IMR-90 (cell line): Measurements from ENCODE around the gene SLX4IP. TPM values are rescaled to one million over a fixed set of nuclear protein-coding genes. Genes with fewer than 3 reads are reported as not detected.

Source experiments
- ATAC-seq: fragments of 200-7000 bp; cut with Tn5 transposase; 2 replicates; pipeline ENCODE4 v1.9.1; 2020; ENCODE audit warnings: low read depth, mild to moderate bottlenecking, moderate library complexity
- BruUV-seq: library from RNA; stranded (reverse); fragments of 400-500 nt; replicated peaks from 2 replicates; lab custom pipeline; 2021; lab: Mats Ljungman, UMichigan
- CTCF ChIA-PET: fragments of 300-600 bp; formaldehyde crosslinking; extraction: SDS; loops from one replicate; lab custom pipeline; 2021; ENCODE audit warnings: antibody characterized with exemption; lab: Yijun Ruan, JAX
- POLR2A ChIA-PET: fragments of 300-600 bp; sonication (Branson Sonifier 250); formaldehyde crosslinking; loops from one replicate; lab custom pipeline; 2022; ENCODE audit warnings: antibody characterized with exemption; ENCODE audit not compliant: unreplicated experiment; lab: Charles Lee
- DNase-seq: peaks from one replicate; pipeline ENCODE4 v3.0.0; 2013
- H2AFZ ChIP-seq: replicated peaks from 2 replicates; pipeline ENCODE3; 2013; ENCODE audit warnings: low read length, mild to moderate bottlenecking; ENCODE audit not compliant: poor library complexity
- H2AK5ac ChIP-seq: 2 replicates; pipeline ENCODE4 v1.6.1; 2013; ENCODE audit warnings: low read depth, low read length, inconsistent platforms
- H2AK9ac ChIP-seq: replicated peaks from 2 replicates; pipeline ENCODE3; 2013; ENCODE audit warnings: mild to moderate bottlenecking, low read depth, low read length, moderate library complexity; ENCODE audit not compliant: poor library complexity
- H2BK120ac ChIP-seq: 2 replicates; pipeline ENCODE4 v1.6.1; 2013; ENCODE audit warnings: low read depth, low read length, inconsistent platforms
- H2BK15ac ChIP-seq: 3 replicates; pipeline ENCODE4 v1.6.1; 2013; ENCODE audit warnings: low read depth, low read length, inconsistent platforms
- H2BK20ac ChIP-seq: 2 replicates; pipeline ENCODE4 v1.6.1; 2013; ENCODE audit warnings: low read depth, mild to moderate bottlenecking, inconsistent platforms, low read length, moderate library complexity
- H2BK5ac ChIP-seq: 2 replicates; pipeline ENCODE4 v1.6.1; 2013; ENCODE audit warnings: mild to moderate bottlenecking, low read depth, low read length, inconsistent platforms; ENCODE audit not compliant: poor library complexity, severe bottlenecking
- H3K14ac ChIP-seq: replicated peaks from 2 replicates; pipeline ENCODE4 v1.6.1; 2013; ENCODE audit warnings: low read depth, low read length, inconsistent platforms
- H3K18ac ChIP-seq: 2 replicates; pipeline ENCODE4 v1.6.1; 2013; ENCODE audit warnings: low read depth, low read length, control low read depth
- H3K23ac ChIP-seq: 2 replicates; pipeline ENCODE4 v1.6.1; 2013; ENCODE audit warnings: low read depth, low read length, inconsistent platforms
- H3K27ac ChIP-seq: 2 replicates; pipeline ENCODE4 v1.5.1; 2013; ENCODE audit warnings: mild to moderate bottlenecking, control low read depth, low read length; ENCODE audit not compliant: insufficient read depth
- H3K27me3 ChIP-seq: 2 replicates; pipeline ENCODE4 v1.6.1; 2013; ENCODE audit warnings: low read length; ENCODE audit not compliant: control insufficient read depth, insufficient read depth
- H3K36me3 ChIP-seq: 2 replicates; pipeline ENCODE4 v1.6.1; 2013; ENCODE audit warnings: low read length, mixed read lengths; ENCODE audit not compliant: control insufficient read depth, insufficient read depth
- H3K4ac ChIP-seq: 2 replicates; pipeline ENCODE4 v1.6.1; 2013; ENCODE audit warnings: low read depth, low read length, inconsistent platforms
- H3K4me1 ChIP-seq: 2 replicates; pipeline ENCODE4 v1.6.1; 2013; ENCODE audit warnings: low read length, mixed read lengths; ENCODE audit not compliant: control insufficient read depth, insufficient read depth
- H3K4me2 ChIP-seq: 2 replicates; pipeline ENCODE4 v1.6.1; 2013; ENCODE audit warnings: low read depth, mild to moderate bottlenecking, control low read depth, low read length, moderate library complexity
- H3K4me3 ChIP-seq: 2 replicates; pipeline ENCODE4 v1.5.1; 2013; ENCODE audit warnings: low read depth, mild to moderate bottlenecking, control low read depth, low read length, moderate library complexity; ENCODE audit not compliant: insufficient read depth
- H3K56ac ChIP-seq: 2 replicates; pipeline ENCODE4 v1.6.1; 2013; ENCODE audit warnings: low read length, inconsistent platforms; ENCODE audit not compliant: insufficient read depth; ENCODE audit errors: extremely low read depth
- H3K79me1 ChIP-seq, 2 experiments: 2 replicates each; pipeline ENCODE4 v1.6.1; 2013; ENCODE audit warnings: low read length in 2 of 2, inconsistent platforms in 1 of 2, low read depth in 1 of 2
- H3K9ac ChIP-seq: 2 replicates; pipeline ENCODE4 v1.6.1; 2013; ENCODE audit warnings: low read depth, low read length, control low read depth
- H3K9me1 ChIP-seq: 2 replicates; pipeline ENCODE4 v1.6.1; 2013; ENCODE audit warnings: low read length, inconsistent platforms; ENCODE audit not compliant: insufficient read depth
- H3K9me3 ChIP-seq: 2 replicates; pipeline ENCODE4 v1.6.1; 2013; ENCODE audit warnings: low read length; ENCODE audit not compliant: control insufficient read depth, insufficient read depth
- H4K20me1 ChIP-seq: 2 replicates; pipeline ENCODE4 v1.6.1; 2013; ENCODE audit warnings: low read length, inconsistent platforms; ENCODE audit not compliant: insufficient read depth
- H4K5ac ChIP-seq: 2 replicates; pipeline ENCODE4 v1.6.1; 2013; ENCODE audit warnings: mild to moderate bottlenecking, low read depth, low read length, control low read depth
- H4K8ac ChIP-seq, 2 experiments: 2 replicates each; pipeline ENCODE4 v1.6.1; 2013; ENCODE audit warnings: low read depth in 2 of 2, low read length in 2 of 2, control low read depth in 1 of 2, inconsistent platforms in 1 of 2
- H4K91ac ChIP-seq: 2 replicates; pipeline ENCODE4 v1.6.1; 2013; ENCODE audit warnings: low read depth, low read length, inconsistent platforms; ENCODE audit not compliant: insufficient read depth
- BHLHE40 ChIP-seq: fragments of 150-350 bp; IDR thresholded peaks from 2 replicates; pipeline ENCODE4 v1.6.1; 2016; ENCODE audit warnings: mild to moderate bottlenecking, low read depth, low read length
- CEBPB ChIP-seq: IDR thresholded peaks from 2 replicates; pipeline ENCODE4 v1.6.1; 2012; ENCODE audit warnings: low read depth, low read length, improper control_type of control experiment
- MAFK ChIP-seq: IDR thresholded peaks from 2 replicates; pipeline ENCODE4 v1.6.1; 2012; ENCODE audit warnings: low read depth, low read length, improper control_type of control experiment
- WGBS, 2 experiments: methylation state at CpG; one replicate each; pipeline versions ENCODE4 v1.1.5 to v1.1.7; 2013; ENCODE audit warnings: missing lambda C conversion rate in 2 of 2; ENCODE audit not compliant: insufficient read length in 1 of 2; ENCODE audit errors: extremely low coverage in 2 of 2; 5-methylcytosine and 5-hydroxymethylcytosine counted together
- dilution Hi-C: fragments of 300-500 bp; cut with HindIII; formaldehyde crosslinking; loops from one replicate; pipeline ENCODE4 v1.14.3; 2018; ENCODE audit warnings: low sequenced_read_pairs; ENCODE audit not compliant: unreplicated experiment
- in situ Hi-C: fragments of 300-500 bp; cut with MboI; formaldehyde crosslinking; loops from 3 replicates; pipeline ENCODE4 v1.14.3; 2019; ENCODE audit warnings: low sequenced_read_pairs, inconsistent platforms, mixed read lengths
- intact Hi-C: fragments of 100-400 bp; cut with micrococcal nuclease; formaldehyde crosslinking; loops from 2 replicates; pipeline ENCODE4 v1.10.0; 2022
- polyA plus RNA-seq, 3 experiments: library from polyadenylated mRNA; depleted of rRNA; stranded (reverse); fragments of >200 nt; gene quantifications; 2 replicates each; pipeline ENCODE4 v1.2.3, GENCODE V29; 2012; ENCODE audit warnings: low replicate concordance in 1 of 3
- total RNA-seq: library from RNA; depleted of rRNA; stranded (reverse); fragments of >200 nt; gene quantifications from 2 replicates; pipeline ENCODE4 v1.2.3, GENCODE V29; 2012

Gene SLX4IP
- total and polyA plus RNA-seq, 2 of the 4 experiments (the other 2 are of a cell fraction): 1.3 to 5.9 TPM

DNA sequence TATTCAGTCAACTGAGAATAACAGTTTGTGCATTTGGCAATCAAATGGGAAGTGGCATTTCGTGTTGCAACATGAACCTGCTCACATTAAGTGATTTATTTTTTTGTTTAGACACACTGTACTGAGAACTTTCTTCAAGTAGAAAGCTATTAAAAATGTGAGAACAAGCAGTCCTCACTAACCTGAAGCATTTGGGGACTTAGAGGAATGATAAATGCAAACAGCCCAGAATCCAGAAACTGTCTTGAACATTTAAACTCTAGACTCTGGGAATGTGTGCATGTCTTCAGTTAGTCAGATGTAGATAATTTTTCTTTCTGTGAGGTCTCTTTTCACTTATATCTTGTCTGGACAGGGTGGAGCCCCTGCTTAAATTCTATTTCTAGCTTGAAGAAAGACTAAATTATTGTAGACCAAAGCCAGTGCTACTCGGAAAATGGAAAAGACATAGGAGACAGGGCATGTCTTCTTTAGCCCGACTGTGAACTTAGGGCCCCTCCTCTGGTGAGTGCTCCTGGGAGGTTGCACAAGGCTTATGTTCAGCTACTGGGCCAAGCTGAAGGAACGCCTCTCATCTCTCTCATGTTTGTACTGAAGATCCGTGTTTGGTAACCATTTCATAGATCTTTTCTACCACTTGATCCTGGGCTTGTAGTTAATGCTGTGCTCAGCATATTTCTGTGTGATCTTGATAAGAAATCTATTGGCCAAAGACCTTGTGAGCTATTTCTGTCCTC lies 70.1 kb downstream of the SLX4IP start:
- peak; percentile 48 for ATAC-seq
- dilution Hi-C loops: no loop called here
- Histone ChIP-seq H4K20me1 (no peaks in the 10 kb centered on the region), H3K9ac (no peak overlapping the region), H2AK9ac (no peak overlapping the region), H3K79me1 (peaks cover 9 to 18% of the 10 kb centered on the region in 2 experiments), H3K36me3 (no peaks in the 10 kb centered on the region), H3K56ac (no peak overlapping the region), H3K27me3 (no peaks in the 10 kb centered on the region), H3K4me1 (peaks cover 17% of the 10 kb centered on the region), H2AFZ (no peak overlapping the region), H3K9me1 (peaks cover 4% of the 10 kb centered on the region), H4K8ac (no peak overlapping the region), H2AK5ac (peak overlapping the region; percentile 56), H3K23ac (no peak overlapping the region), H3K4me2 (no peak overlapping the region), H2BK20ac (0 out of 2 replicates have a peak overlapping the region, but pooled peaks have one; percentile 5), H2BK15ac (peak overlapping the region; percentile 12; the same call in 1 of the 3 replicates), H3K27ac (no peak overlapping the region), H3K9me3 (no peaks in the 10 kb centered on the region), H2BK120ac (no peak overlapping the region), H3K18ac (no peak overlapping the region), H3K4ac (no peak overlapping the region), H4K5ac (no peak overlapping the region), H3K14ac (no peak overlapping the region; the same call in 1 of the 2 replicates), H3K4me3 (no peak overlapping the region), H2BK5ac (peak overlapping the region; percentile 17), H4K91ac (no peak overlapping the region)
- in situ Hi-C loops: no loop called here
- BruUV-seq: no TSS peak
- ChIA-PET CTCF (no interaction called here), POLR2A (no interaction called here)
- DNase-seq: peak; percentile 21
- 60% methylated on average over 1 of the region's 5 CpGs; no CpG with 5 or more reads in 1 of the 2 experiments for WGBS, 2 experiments
- TF ChIP-seq CEBPB (peak; percentile 56; the same call in 1 of the 2 replicates), BHLHE40 (no peak), MAFK (peak; percentile 99)
- intact Hi-C loops: no loop called here
